PFSK-1 (cell line): ENCODE results near the gene PRR18.

Source experiments
- FOXP2 ChIP-seq: optimal IDR thresholded peaks from 2 replicates; pipeline ENCODE3; 2011; ENCODE audit warnings: borderline replicate concordance, control low read depth, inconsistent platforms; ENCODE audit not compliant: insufficient read depth; ENCODE audit errors: extremely low read length, extremely low read depth
- POLR2AphosphoS5 ChIP-seq: IDR thresholded peaks from 2 replicates; pipeline ENCODE4 v1.6.1; 2012; ENCODE audit warnings: low read depth, mild to moderate bottlenecking, control low read depth, low read length, moderate library complexity
- SIN3A ChIP-seq: IDR thresholded peaks from 2 replicates; pipeline ENCODE4 v1.6.1; 2012; ENCODE audit warnings: mild to moderate bottlenecking, low read length, moderate library complexity, borderline replicate concordance; ENCODE audit not compliant: insufficient read depth
- TAF1 ChIP-seq: IDR thresholded peaks from 2 replicates; pipeline ENCODE4 v1.6.1; 2012; ENCODE audit warnings: low read length, control low read depth, borderline replicate concordance; ENCODE audit not compliant: insufficient read depth
- TF ChIP-seq, protein P1 (sequence below), 2 experiments: IDR thresholded peaks; 2 replicates each; pipeline versions ENCODE4 v1.6.1 to v1.8.0; 2011 to 2012; ENCODE audit warnings: low read depth in 2 of 2, low read length in 2 of 2, control low read depth in 1 of 2, inconsistent platforms in 1 of 2, mild to moderate bottlenecking in 1 of 2, moderate library complexity in 1 of 2; ENCODE audit not compliant: insufficient read depth in 1 of 2

Gene PRR18

DNA sequence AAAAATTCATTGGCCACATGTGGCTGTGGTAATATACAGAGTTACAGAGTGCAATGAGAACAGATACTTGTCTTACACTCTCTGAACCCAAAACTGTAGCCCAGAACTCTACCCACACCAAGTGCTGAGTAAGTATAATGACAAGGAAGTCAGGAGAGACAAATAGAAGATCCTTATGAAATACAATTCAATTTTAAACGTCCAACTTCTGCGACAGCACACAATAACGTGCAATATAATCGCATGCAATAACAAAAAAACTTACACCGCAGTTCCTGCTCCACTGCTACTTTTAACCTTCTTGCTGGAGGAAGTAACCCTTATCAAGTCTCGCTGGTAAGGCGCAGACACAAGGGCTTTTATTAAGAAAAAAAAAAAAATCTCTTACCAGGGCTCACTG lies 33.3 kb upstream of the PRR18 start:
- TF ChIP-seq SIN3A (no peak), POLR2AphosphoS5 (no peak), FOXP2 (no peak), TAF1 (no peak)
- TF ChIP-seq, protein P1, sequence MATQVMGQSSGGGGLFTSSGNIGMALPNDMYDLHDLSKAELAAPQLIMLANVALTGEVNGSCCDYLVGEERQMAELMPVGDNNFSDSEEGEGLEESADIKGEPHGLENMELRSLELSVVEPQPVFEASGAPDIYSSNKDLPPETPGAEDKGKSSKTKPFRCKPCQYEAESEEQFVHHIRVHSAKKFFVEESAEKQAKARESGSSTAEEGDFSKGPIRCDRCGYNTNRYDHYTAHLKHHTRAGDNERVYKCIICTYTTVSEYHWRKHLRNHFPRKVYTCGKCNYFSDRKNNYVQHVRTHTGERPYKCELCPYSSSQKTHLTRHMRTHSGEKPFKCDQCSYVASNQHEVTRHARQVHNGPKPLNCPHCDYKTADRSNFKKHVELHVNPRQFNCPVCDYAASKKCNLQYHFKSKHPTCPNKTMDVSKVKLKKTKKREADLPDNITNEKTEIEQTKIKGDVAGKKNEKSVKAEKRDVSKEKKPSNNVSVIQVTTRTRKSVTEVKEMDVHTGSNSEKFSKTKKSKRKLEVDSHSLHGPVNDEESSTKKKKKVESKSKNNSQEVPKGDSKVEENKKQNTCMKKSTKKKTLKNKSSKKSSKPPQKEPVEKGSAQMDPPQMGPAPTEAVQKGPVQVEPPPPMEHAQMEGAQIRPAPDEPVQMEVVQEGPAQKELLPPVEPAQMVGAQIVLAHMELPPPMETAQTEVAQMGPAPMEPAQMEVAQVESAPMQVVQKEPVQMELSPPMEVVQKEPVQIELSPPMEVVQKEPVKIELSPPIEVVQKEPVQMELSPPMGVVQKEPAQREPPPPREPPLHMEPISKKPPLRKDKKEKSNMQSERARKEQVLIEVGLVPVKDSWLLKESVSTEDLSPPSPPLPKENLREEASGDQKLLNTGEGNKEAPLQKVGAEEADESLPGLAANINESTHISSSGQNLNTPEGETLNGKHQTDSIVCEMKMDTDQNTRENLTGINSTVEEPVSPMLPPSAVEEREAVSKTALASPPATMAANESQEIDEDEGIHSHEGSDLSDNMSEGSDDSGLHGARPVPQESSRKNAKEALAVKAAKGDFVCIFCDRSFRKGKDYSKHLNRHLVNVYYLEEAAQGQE (IDR thresholded peaks at IDR 0.05; ENCODE audit: insufficient read depth in 1 of 2, low read depth in 2 of 2, low read length in 2 of 2), result no peak

DNA sequence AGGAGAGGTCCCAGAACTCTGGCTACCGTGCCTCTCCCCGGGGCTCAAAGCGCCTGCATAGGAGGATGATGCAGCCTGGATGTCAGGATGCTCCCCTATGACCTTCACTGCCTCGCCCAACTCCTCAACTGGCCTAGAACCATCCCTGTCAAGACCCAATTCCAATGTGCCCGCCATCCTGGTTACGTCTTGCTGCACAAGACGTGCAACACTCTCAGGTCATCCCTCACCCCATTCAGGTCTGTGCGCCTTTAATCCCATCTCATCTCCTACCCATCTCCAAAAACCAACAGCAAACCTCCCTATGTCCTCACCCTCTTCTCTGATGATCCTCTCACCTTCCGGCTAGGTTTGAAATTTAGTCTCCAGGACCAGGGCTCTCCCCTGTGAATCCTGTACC lies 30.7 kb upstream of the PRR18 start:
- TF ChIP-seq, protein P1 (IDR thresholded peaks at IDR 0.05; ENCODE audit: insufficient read depth in 1 of 2, low read depth in 2 of 2, low read length in 2 of 2), result no peak
- TF ChIP-seq FOXP2, result no peak
- TF ChIP-seq SIN3A, result no peak
- no peak for TF ChIP-seq TAF1
- TF ChIP-seq POLR2AphosphoS5, result no peak

DNA sequence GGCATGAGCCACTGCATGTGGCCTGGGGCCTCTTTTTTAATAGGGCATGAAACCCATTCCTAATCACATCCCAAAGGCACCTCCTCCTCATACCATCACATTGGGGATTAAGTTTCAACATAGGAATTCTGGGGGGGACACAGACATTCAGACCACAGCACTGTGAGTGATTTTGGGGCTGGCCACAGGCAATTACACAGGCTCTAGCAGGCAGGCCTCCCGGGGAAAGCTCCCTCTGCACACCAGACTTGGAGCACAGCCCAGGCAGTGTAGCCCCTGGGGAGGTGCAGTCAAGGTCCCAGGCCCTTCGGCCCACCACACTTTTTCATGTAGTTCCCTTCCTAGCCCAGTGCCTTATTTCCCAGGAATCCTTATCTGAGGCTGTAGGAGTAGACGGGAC lies 28.7 kb upstream of the PRR18 start:
- TF ChIP-seq SIN3A, result no peak
- TF ChIP-seq, protein P1 (IDR thresholded peaks at IDR 0.05; ENCODE audit: insufficient read depth in 1 of 2, low read depth in 2 of 2, low read length in 2 of 2), result no peak

DNA sequence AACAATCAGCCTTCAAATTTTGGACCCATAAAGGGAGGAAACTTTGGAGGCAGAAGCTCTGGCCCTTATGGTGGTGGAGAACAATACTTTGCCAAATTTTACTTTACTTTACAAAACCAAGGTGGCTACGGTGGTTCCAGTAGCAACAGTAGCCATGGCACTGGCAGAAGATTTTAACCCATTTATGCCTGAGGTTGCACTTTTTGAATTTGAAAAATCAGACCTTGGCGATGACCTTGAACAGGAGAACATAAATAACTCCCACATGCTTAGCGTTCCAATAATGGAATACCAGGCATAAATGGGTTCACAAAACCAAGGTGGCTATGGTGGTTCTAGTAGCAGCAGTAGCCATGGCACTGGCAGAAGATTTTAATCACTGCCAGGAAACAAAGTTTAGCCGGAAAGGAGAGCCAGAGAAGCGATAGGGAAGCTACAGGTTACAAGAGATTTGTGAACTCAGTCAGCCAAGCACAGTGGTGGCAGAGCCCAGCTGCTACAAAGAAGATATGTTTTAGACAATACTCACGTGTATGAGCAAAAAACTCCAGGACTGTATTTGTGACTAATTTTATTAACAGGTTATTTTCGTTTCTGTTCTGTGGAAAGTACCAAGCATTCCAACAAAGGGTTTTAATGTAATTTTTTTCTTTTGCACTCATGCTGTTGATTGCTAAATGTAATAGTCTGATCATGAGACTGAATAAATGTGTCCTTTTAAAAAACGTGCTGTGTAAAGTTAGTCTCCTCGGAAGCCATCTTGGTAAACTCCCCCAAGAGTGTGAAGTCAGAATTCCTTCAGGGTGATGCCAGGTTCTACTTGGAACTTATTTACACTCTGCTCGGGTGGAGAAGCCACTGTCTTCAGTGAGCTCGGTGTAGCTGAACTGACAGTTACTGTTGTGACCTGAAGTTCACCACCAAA lies 27.4 kb upstream of the PRR18 start:
- TF ChIP-seq SIN3A (no peak), POLR2AphosphoS5 (no peak), TAF1 (no peak), FOXP2 (no peak)
- TF ChIP-seq, protein P1 (IDR thresholded peaks at IDR 0.05; ENCODE audit: insufficient read depth in 1 of 2, low read depth in 2 of 2, low read length in 2 of 2), result no peak
